Left colon (tissue), 2 donors: ENCODE measurements around the gene ANOS1. TPM values are rescaled to one million over a fixed set of nuclear protein-coding genes. Genes with fewer than 3 reads are reported as not detected.
"Not testable (repeated sequence)": the region's sequence is repeated elsewhere in the genome, so short reads cannot be mapped to it uniquely, and the experiment has no call there.

Experiments
- ATAC-seq: fragments of 200-7000 bp; cut with Tn5 transposase; one replicate; pipeline ENCODE4 v1.9.1; 2020; ENCODE audit warnings: mild to moderate bottlenecking, moderate library complexity
- DNase-seq, 2 donors: peaks; one replicate each; pipeline ENCODE4 v3.0.0-alpha.2; 2020
- intact Hi-C, 2 donors: fragments of 100-400 bp; cut with DNase I in 1 of 2; cut with micrococcal nuclease in 1 of 2; formaldehyde crosslinking; loops; one replicate each; pipeline versions ENCODE4 v1.11.2 to v1.14.0; 2022; cut with DNase I, micrococcal nuclease
- total RNA-seq, 2 donors: library from RNA; stranded (reverse); fragmentation: NEBNext Ultra II Directional; extraction: Animal tissue kit (Norgen Biotek cat#: 25700); gene quantifications; one replicate each; pipeline ENCODE4 v1.2.1, GENCODE V29; 2021
- donor health status: DM: no; HTN: no; CAD: no.
- donor health status: DM: yes; HTN: yes; CAD: no.

Gene ANOS1
- total RNA-seq, 2 donors from 2014 or later: 0.18 to 0.34 TPM

DNA sequence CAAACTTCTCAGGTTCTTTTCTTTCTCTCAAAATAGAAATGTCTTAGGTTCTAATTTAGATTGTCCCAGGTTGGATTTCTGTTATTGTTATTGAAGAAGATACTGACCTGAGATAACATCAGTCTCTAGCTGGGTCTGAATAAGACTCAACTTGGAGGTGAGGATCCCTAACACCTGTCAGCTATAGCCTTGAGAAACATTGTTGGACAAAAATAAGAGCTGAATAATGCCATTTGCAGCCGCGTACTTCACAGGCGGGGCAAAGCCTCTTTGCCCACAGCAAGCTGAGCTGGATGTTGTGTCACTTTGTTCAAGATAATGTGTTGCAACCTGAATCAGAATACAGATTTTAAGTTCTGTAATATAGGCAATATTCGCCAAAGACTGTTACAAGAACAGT is 231.7 kb downstream of the ANOS1 start:
- ATAC-seq: no peak
- DNase-seq: no peak
- intact Hi-C loops: no loop called here

DNA sequence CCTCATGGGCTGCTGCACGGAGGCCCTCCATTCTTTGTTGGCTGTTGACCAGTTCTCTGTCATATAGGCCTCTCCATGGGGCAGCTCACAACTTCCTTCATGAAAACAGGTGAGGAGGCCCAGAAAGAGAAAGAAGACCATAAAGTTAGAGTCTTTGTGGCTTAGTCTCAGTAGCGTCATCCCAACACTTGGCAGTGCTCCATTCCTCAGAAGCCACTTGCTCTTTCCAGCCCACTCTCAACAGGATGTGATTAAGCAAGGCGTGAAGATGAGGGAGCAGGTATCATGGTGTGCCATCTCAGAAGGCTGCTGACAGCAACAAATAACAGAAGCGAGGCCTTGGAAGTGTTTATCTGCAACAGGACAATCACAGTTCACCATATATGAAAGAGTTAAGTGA is 236.9 kb downstream of the ANOS1 start:
- intact Hi-C loops, ATAC-seq, DNase-seq: not testable (repeated sequence)

- no peak for ATAC-seq
- no peak for DNase-seq
- intact Hi-C loops: no loop called here
Measured at GRCh38 chrX:8484360-8484949, 247.5 kb downstream of the ANOS1 start.

Other genes starting within 250 kb of the ANOS1 start
- gene FAM9A, start 69.2 kb upstream of the ANOS1 start, total RNA-seq: not detected